ENCODE results near the gene ARHGAP40.

DNA sequence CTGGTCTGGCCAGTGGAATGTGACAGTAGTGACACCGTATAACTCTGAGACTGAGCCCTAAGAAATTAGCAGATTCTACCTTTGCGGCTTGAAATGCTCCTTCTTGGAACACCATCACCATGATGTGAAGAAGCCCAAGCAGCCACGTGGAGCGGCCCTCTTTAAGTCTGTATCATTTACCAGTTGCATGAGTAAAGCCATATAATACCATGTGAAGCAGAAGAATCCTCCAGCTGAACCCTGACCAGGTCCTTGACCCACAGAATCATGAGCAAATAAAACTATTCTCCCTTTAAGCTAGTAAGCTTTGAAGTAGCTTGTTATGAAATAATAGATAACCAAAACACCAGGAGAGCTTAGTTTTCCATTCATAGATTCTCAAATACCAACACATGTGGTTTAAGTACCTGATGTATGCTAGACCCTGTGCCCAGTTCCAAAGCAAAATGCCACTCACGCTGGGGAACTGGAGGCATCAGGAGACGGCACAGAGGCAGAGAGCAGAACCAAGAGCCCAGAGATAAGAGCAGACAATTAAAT lies 65.9 kb downstream of the ARHGAP40 start:
- no peak for TF ChIP-seq EZH2 (IDR thresholded peaks at IDR 0.05; ENCODE audit: borderline replicate concordance, low read depth, low read length, severe bottlenecking)
- TF ChIP-seq CTCF (IDR thresholded peaks at IDR 0.05; ENCODE audit: borderline replicate concordance, extremely low read depth, low read length, poor library complexity, severe bottlenecking), result no peak
